Spleen (tissue), 11 donors: ENCODE measurements around the gene WIPF2. TPM values are rescaled to one million over a fixed set of nuclear protein-coding genes. Genes with fewer than 3 reads are reported as not detected.
"Not testable (repeated sequence)": the region's sequence is repeated elsewhere in the genome, so short reads cannot be mapped to it uniquely, and the experiment has no call there.

ENCODE experiments used
- DNase-seq: peaks from one replicate; pipeline ENCODE4 v3.0.0-alpha.2; 2020
- H3K27ac ChIP-seq, 8 donors: fragments of 200-600 bp; sonication (generic) in 7 of 8; 1 replicate in 4 of 8; 2 replicates in 4 of 8; pipeline versions ENCODE4 v1.5.0 to v1.8.0; 2016 to 2021; ENCODE audit warnings: inconsistent platforms in 4 of 8, mild to moderate bottlenecking in 4 of 8, moderate library complexity in 1 of 8
- H3K27me3 ChIP-seq, 7 donors: fragments of 200-600 bp; sonication (generic) in 6 of 7; replicated peaks in 1 of 7; 1 replicate in 4 of 7; 2 replicates in 3 of 7; pipeline versions ENCODE4 v1.5.0 to v1.8.0; 2016 to 2021; ENCODE audit warnings: inconsistent platforms in 3 of 7, mild to moderate bottlenecking in 1 of 7
- H3K36me3 ChIP-seq, 6 donors: fragments of 200-600 bp; sonication (generic) in 5 of 6; 1 replicate in 4 of 6; 2 replicates in 2 of 6; pipeline versions ENCODE4 v1.5.0 to v1.8.0; 2016 to 2021; ENCODE audit warnings: inconsistent platforms in 2 of 6
- H3K4me1 ChIP-seq, 6 donors: fragments of 200-600 bp; sonication (generic) in 5 of 6; 1 replicate in 3 of 6; 2 replicates in 3 of 6; pipeline versions ENCODE4 v1.5.0 to v1.8.0; 2016 to 2021; ENCODE audit warnings: inconsistent platforms in 3 of 6
- H3K4me3 ChIP-seq, 8 donors: fragments of 200-600 bp; sonication (generic) in 7 of 8; 1 replicate in 4 of 8; 2 replicates in 4 of 8; pipeline versions ENCODE4 v1.5.0 to v1.8.0; 2016 to 2021; ENCODE audit warnings: inconsistent platforms in 4 of 8, mild to moderate bottlenecking in 4 of 8, moderate library complexity in 2 of 8
- H3K9me3 ChIP-seq, 8 donors: fragments of 200-600 bp; sonication (generic) in 7 of 8; 1 replicate in 4 of 8; 2 replicates in 4 of 8; pipeline versions ENCODE4 v1.5.0 to v1.8.0; 2016 to 2021; ENCODE audit warnings: inconsistent platforms in 4 of 8
- POLR2A ChIP-seq, 3 donors: fragments of 450-650 bp; IDR thresholded peaks; one replicate each; pipeline ENCODE4 v1.5.1; 2017; ENCODE audit warnings: antibody characterized with exemption in 3 of 3, mild to moderate bottlenecking in 1 of 3
- POLR2AphosphoS5 ChIP-seq, 3 donors: sonication (generic); formaldehyde crosslinking; IDR thresholded peaks; one replicate each; pipeline ENCODE4 v1.5.1; 2017; ENCODE audit warnings: antibody characterized with exemption in 3 of 3
- WGBS, 5 donors: extraction: QIAGEN DNeasy Blood & Tissue Kit in 3 of 5; methylation state at CpG; one replicate each; pipeline versions ENCODE4 v1.1.5 to v1.1.7; 2013 to 2018; 5-methylcytosine and 5-hydroxymethylcytosine counted together
- intact Hi-C: fragments of 100-400 bp; cut with DNase I; formaldehyde crosslinking; loops from one replicate; pipeline ENCODE4 v1.15.0; 2023; ENCODE audit warnings: low total_unique reads
- polyA plus RNA-seq, 3 donors: library from polyadenylated mRNA; stranded (reverse); fragments of 200-250 nt; gene quantifications; one replicate each; pipeline ENCODE4 v1.2.1, GENCODE V29; 2013
- total RNA-seq, 7 donors: library from RNA; depleted of rRNA in 3 of 7; stranded (reverse); fragments of >200 nt in 3 of 7; fragmentation: NEBNext Ultra II Directional in 4 of 7; extraction: Animal tissue kit (Norgen Biotek cat#: 25700) in 4 of 7; gene quantifications; one replicate each; pipeline versions ENCODE4 v1.1.0 to v1.2.1, GENCODE V29; 2016 to 2021
- TF ChIP-seq, protein P1 (sequence below), 11 experiments: fragments of 200-600 bp in 7 of 11; fragments of 450-650 bp in 4 of 11; sonication (generic) in 4 of 11; IDR thresholded peaks in 8 of 11; conservative IDR thresholded peaks in 3 of 11; 1 replicate in 7 of 11; 2 replicates in 4 of 11; pipeline versions ENCODE4 v1.4.0 to v1.8.0; 2016 to 2021; ENCODE audit warnings: antibody characterized with exemption in 11 of 11, inconsistent platforms in 4 of 11, mild to moderate bottlenecking in 1 of 11
- donor health status: healthy with polysubstance abuse.
- donor health status: DM: no; HTN: no; CAD: no; lungs with moderate emphysema.
- donor health status: DM: no; HTN: no; CAD: no.
- donor health status: Bipolar disorder and iron deficiency.
- donor health status: healthy.
- donor health status: DM: no; HTN: no; CAD: no.
- donor health status: DM: yes; HTN: yes; CAD: no.

Gene WIPF2
- total and polyA plus RNA-seq, 10 donors = 3.7 to 43.2 (median 20.1) TPM

- peak overlapping the region; percentile 52 to 91 (median 60) for H3K4me3 ChIP-seq
- peaks cover 5 to 36% (median 17%) of the 10 kb centered on the region in 6 donors for H3K4me1 ChIP-seq
- DNase-seq = peak; percentile 91
- H3K9me3 ChIP-seq = no peaks in the 10 kb centered on the region
- TF ChIP-seq POLR2AphosphoS5 (IDR thresholded peaks at IDR 0.05) = peak; percentile 43 to 71 (median 69)
- TF ChIP-seq, protein P1, sequence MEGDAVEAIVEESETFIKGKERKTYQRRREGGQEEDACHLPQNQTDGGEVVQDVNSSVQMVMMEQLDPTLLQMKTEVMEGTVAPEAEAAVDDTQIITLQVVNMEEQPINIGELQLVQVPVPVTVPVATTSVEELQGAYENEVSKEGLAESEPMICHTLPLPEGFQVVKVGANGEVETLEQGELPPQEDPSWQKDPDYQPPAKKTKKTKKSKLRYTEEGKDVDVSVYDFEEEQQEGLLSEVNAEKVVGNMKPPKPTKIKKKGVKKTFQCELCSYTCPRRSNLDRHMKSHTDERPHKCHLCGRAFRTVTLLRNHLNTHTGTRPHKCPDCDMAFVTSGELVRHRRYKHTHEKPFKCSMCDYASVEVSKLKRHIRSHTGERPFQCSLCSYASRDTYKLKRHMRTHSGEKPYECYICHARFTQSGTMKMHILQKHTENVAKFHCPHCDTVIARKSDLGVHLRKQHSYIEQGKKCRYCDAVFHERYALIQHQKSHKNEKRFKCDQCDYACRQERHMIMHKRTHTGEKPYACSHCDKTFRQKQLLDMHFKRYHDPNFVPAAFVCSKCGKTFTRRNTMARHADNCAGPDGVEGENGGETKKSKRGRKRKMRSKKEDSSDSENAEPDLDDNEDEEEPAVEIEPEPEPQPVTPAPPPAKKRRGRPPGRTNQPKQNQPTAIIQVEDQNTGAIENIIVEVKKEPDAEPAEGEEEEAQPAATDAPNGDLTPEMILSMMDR (IDR thresholded peaks at IDR 0.05 in 8 of 11, conservative IDR thresholded peaks at IDR 0.05 in 3 of 11) = peak; percentile 19 to 78 (median 67)
- no peak for TF ChIP-seq POLR2A (IDR thresholded peaks at IDR 0.05)
- H3K27ac ChIP-seq = peak overlapping the region in 6 of 8 donors; percentile 43 to 75 (median 58)
- H3K27me3 ChIP-seq = peaks cover 0 to 5% (median 0%) of the 10 kb centered on the region in 7 donors
- peaks cover 0 to 19% (median 0%) of the 10 kb centered on the region in 6 donors for H3K36me3 ChIP-seq
- WGBS, 5 donors = 1 to 2% (median 1%) methylated on average over 28 to 60 of the region's 60 CpGs
- intact Hi-C loops = no loop called here
These were observed 27.6 kb upstream of the WIPF2 start for GRCh38 chr17:40191237-40192208.

DNA sequence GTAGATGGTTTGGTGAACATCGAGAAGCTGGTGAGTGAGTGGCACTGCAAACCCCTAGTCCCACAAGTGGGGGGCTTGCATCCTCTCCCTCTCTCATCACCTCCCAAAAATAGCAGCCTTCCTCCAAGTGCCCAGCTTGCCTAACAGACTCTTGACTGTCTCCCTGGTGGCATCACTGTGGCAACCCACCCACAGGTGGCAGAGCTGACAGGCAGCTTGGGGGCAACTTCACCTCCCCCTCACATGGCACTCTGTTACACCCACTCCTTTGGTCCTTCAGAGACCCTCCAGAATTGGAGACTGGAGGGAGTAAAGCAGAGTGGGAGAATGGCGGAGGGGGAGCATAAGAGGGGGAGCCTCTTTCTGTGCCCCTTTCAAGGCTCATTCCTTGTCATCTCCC is 26.1 kb upstream of the WIPF2 start:
- H3K27me3 ChIP-seq = peaks cover 0 to 5% (median 0%) of the 10 kb centered on the region in 7 donors
- H3K36me3 ChIP-seq = peaks cover 0 to 19% (median 0%) of the 10 kb centered on the region in 6 donors
- TF ChIP-seq POLR2AphosphoS5 (IDR thresholded peaks at IDR 0.05) (no peak), POLR2A (IDR thresholded peaks at IDR 0.05) (no peak)
- TF ChIP-seq, protein P1 (IDR thresholded peaks at IDR 0.05 in 8 of 11, conservative IDR thresholded peaks at IDR 0.05 in 3 of 11) = no peak
- no peaks in the 10 kb centered on the region for H3K9me3 ChIP-seq
- 93 to 98% (median 95%) methylated on average over 2 of the region's 2 CpGs for WGBS, 5 donors
- H3K4me3 ChIP-seq = no peak overlapping the region
- intact Hi-C loops = no loop called here
- peaks cover 5 to 36% (median 17%) of the 10 kb centered on the region in 6 donors for H3K4me1 ChIP-seq
- no peak for DNase-seq
- H3K27ac ChIP-seq = no peak overlapping the region

DNA sequence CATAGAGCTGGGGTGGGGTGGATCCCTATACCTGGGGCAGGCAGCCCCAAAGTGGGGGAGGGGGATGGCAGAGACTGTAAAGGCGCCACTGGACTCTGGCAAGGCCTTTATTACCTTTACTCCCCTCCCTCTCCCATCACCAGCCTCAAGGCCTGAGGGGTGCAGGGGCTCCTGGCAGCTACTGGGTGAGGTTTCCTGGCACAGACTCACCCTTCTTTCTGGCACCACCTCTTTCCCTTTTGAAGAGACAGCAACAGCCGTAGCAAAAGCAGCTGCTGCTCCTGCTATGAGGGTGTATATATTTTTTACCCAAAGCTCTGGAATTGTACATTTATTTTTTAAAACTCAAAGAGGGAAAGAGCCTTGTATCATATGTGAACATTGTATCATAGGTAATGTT is 24.3 kb upstream of the WIPF2 start:
- no peak for TF ChIP-seq POLR2AphosphoS5 (IDR thresholded peaks at IDR 0.05)
- TF ChIP-seq, protein P1 (IDR thresholded peaks at IDR 0.05 in 8 of 11, conservative IDR thresholded peaks at IDR 0.05 in 3 of 11) = no peak
- TF ChIP-seq POLR2A (IDR thresholded peaks at IDR 0.05) = no peak
- DNase-seq = no peak
- Histone ChIP-seq H3K36me3 (peaks cover 0 to 10% (median 0%) of the 10 kb centered on the region in 6 donors), H3K27ac (no peak overlapping the region), H3K27me3 (peaks cover 0 to 5% (median 0%) of the 10 kb centered on the region in 7 donors), H3K9me3 (no peaks in the 10 kb centered on the region), H3K4me3 (no peak overlapping the region), H3K4me1 (peaks cover 5 to 36% (median 17%) of the 10 kb centered on the region in 6 donors)
- intact Hi-C loops = no loop called here
- WGBS, 5 donors = 59 to 73% (median 68%) methylated on average over 2 of the region's 2 CpGs

GRCh38 chr17:40197550-40197949 is 21.6 kb upstream of the WIPF2 start:
- no peaks in the 10 kb centered on the region for H3K9me3 ChIP-seq
- H3K27ac ChIP-seq = no peak overlapping the region
- H3K4me1 ChIP-seq = peaks cover 3 to 27% (median 10%) of the 10 kb centered on the region in 6 donors
- TF ChIP-seq POLR2AphosphoS5 (IDR thresholded peaks at IDR 0.05) (no peak), POLR2A (IDR thresholded peaks at IDR 0.05) (no peak)
- TF ChIP-seq, protein P1 (IDR thresholded peaks at IDR 0.05 in 8 of 11, conservative IDR thresholded peaks at IDR 0.05 in 3 of 11) = no peak
- peaks cover 0 to 5% (median 0%) of the 10 kb centered on the region in 7 donors for H3K27me3 ChIP-seq
- 68 to 88% (median 82%) methylated on average over 1 of the region's 1 CpG for WGBS, 5 donors
- DNase-seq = no peak
- intact Hi-C loops = no loop called here
- H3K4me3 ChIP-seq = no peak overlapping the region
- peaks cover 0 to 10% (median 0%) of the 10 kb centered on the region in 6 donors for H3K36me3 ChIP-seq

- H3K36me3 ChIP-seq, H3K9me3 ChIP-seq, H3K27me3 ChIP-seq, H3K27ac ChIP-seq, H3K4me3 ChIP-seq, intact Hi-C loops, DNase-seq: not testable (repeated sequence)
- H3K4me1 ChIP-seq = peaks cover 3 to 32% (median 12%) of the 10 kb centered on the region in 6 donors
- WGBS, 5 donors = 65 to 71% (median 67%) methylated on average over 8 of the region's 8 CpGs
These were observed 21.1 kb upstream of the WIPF2 start for GRCh38 chr17:40197965-40198456.
